ENCODE measurements around the gene XPR1.

Gene XPR1

GRCh38 chr1:180606155-180606554 lies 25.7 kb upstream of the XPR1 start:
- peaks cover 4% of the 10 kb centered on the region for H3K4me1 Mint-ChIP-seq
- H3K27ac Mint-ChIP-seq = no peak overlapping the region
- H3K36me3 Mint-ChIP-seq = no peaks in the 10 kb centered on the region
- peaks cover 2% of the 10 kb centered on the region for H3K27me3 Mint-ChIP-seq
- H3K9me3 Mint-ChIP-seq = no peaks in the 10 kb centered on the region
- no peak overlapping the region for H3K4me3 Mint-ChIP-seq
- DNase-seq (ENCODE audit: low spot score in 2 of 2) (no peak), ATAC-seq (ENCODE audit: low read depth) (no peak)

- Mint-ChIP-seq H3K27ac (no peak overlapping the region), H3K4me1 (peaks cover 8% of the 10 kb centered on the region), H3K36me3 (no peaks in the 10 kb centered on the region), H3K27me3 (no peaks in the 10 kb centered on the region), H3K4me3 (no peak overlapping the region), H3K9me3 (no peaks in the 10 kb centered on the region)
- ATAC-seq (ENCODE audit: low read depth) = no peak
- DNase-seq (ENCODE audit: low spot score in 2 of 2) = no peak
Measured at GRCh38 chr1:180609643-180610555, 21.9 kb upstream of the XPR1 start.

DNA sequence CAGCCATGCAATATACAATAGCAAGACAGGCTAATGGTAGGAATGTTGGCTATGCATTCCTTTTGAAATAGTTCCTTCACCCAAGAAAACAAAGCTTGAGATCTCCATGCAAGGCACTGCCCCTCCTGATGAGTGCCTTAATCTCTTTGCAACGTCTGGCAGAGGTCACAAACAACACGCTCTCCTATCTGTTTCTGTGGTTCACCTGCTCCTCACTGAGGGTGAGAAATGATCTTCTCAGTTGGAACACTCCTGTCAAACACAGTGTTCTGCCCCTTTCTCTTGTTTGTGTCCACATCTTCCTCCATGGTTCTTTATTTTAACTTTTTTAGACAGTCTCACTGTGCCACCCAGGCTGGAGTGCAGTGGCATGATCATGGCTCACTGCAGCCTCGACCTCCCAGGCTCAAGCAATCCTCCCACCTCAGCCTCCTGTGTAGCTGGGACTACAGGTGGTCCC lies 21.2 kb upstream of the XPR1 start:
- H3K4me1 Mint-ChIP-seq = peaks cover 8% of the 10 kb centered on the region
- H3K4me3 Mint-ChIP-seq = no peak overlapping the region
- ATAC-seq (ENCODE audit: low read depth) (no peak), DNase-seq (ENCODE audit: low spot score in 2 of 2) (no peak)
- no peaks in the 10 kb centered on the region for H3K36me3 Mint-ChIP-seq
- no peaks in the 10 kb centered on the region for H3K9me3 Mint-ChIP-seq
- H3K27me3 Mint-ChIP-seq = no peaks in the 10 kb centered on the region
- H3K27ac Mint-ChIP-seq = no peak overlapping the region

DNA sequence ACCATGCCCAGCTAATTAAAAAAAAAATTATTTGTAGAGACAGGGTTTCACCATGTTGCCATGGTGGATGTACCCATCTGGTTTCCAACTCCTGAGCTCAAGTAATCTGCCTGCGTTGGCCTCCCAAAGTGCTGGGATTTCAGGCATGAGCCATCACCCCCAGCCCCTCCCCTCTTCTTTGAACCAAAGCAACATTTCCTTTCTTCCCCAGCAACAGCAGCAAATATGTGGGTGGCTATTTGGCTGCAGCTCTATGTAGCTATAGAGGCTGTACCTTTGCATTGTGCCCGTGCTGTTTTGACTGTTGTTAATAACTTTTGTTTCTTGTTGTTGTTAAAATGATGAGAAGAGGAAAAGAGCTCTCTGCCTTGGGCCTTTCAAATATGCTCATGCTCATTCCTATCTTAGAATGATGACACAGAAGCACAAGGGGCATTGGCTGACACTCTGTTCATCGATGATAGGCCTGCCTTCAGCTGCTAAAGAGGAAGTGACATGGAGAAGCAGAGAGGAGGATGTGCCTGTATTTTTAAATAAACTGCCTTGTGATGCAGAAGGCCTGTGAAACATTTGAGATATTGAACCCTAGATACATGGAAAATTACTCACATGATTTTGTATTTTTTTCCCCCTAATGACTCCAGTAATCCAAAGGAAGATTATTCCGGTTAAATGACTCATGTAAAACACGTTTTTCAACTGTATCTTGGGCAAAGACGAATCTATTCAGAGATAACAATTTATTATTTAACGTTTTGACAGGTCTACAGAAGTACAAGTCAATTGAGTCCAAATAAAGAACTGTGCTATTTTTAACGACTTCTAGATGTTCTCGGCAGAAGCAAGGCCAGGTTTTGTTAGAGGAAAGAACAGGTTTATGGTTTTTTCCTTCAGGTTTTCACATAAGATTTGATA lies 20.5 kb upstream of the XPR1 start:
- peak overlapping the region; percentile 28 for H3K27ac Mint-ChIP-seq
- H3K4me3 Mint-ChIP-seq = no peak overlapping the region
- peaks cover 8% of the 10 kb centered on the region for H3K4me1 Mint-ChIP-seq
- no peaks in the 10 kb centered on the region for H3K27me3 Mint-ChIP-seq
- no peak for DNase-seq (ENCODE audit: low spot score in 2 of 2)
- H3K9me3 Mint-ChIP-seq = no peaks in the 10 kb centered on the region
- ATAC-seq (ENCODE audit: low read depth) = peak; percentile 66
- H3K36me3 Mint-ChIP-seq = no peaks in the 10 kb centered on the region

GRCh38 chr1:180612632-180613031 lies 19.2 kb upstream of the XPR1 start:
- Mint-ChIP-seq H3K4me1 (peaks cover 8% of the 10 kb centered on the region), H3K9me3 (no peaks in the 10 kb centered on the region), H3K27me3 (no peaks in the 10 kb centered on the region), H3K36me3 (no peaks in the 10 kb centered on the region), H3K4me3 (no peak overlapping the region), H3K27ac (no peak overlapping the region)
- ATAC-seq (ENCODE audit: low read depth) (no peak), DNase-seq (ENCODE audit: low spot score in 2 of 2) (no peak)

DNA sequence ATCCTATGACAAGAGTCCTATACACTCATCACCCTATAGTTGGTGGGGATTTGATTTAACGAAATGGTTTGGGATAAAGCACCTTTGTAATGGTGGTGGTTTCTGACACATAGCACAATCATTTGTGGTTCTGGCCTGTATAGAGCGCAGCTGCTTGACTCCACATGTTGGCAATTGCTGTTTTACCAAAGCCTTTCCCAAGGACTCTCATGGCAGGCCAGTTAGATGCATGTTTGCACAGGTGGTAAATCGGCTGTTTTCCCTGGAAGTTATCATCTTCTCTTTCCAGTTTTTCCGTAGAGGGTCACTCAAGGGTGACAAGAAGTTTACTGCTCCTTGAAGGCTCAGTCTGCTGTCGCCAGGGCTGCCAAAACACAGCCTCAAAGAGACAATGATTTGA lies 17.1 kb upstream of the XPR1 start:
- Mint-ChIP-seq H3K27me3 (no peaks in the 10 kb centered on the region), H3K4me3 (no peak overlapping the region), H3K27ac (no peak overlapping the region), H3K36me3 (no peaks in the 10 kb centered on the region), H3K4me1 (peaks cover 7% of the 10 kb centered on the region), H3K9me3 (no peaks in the 10 kb centered on the region)
- no peak for DNase-seq (ENCODE audit: low spot score in 2 of 2)
- no peak for ATAC-seq (ENCODE audit: low read depth)

- no peaks in the 10 kb centered on the region for H3K9me3 Mint-ChIP-seq
- no peak for DNase-seq (ENCODE audit: low spot score in 2 of 2)
Measured at GRCh38 chr1:180615493-180616290, 16.1 kb upstream of the XPR1 start.

DNA sequence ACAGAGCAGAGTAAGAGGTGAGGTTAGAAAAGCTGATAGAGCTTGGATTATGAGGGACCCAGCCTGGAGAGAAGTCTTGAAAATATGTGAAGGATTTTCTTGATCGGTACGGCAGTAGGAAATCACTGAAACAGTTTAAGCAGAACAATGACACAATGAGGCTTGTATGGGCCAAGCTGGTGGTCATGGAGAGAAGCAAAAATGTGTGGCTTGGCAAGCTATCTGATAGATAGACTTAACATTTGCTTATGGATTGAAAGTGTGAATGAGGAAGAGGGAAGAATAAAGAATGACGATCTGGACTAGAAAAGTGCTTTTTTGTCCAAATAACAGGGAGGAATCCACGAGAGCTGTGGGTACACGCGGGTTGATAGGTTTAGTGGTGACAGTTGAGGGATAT lies 15.4 kb upstream of the XPR1 start:
- Mint-ChIP-seq H3K9me3 (no peaks in the 10 kb centered on the region), H3K4me1 (peaks cover under 1% of the 10 kb centered on the region), H3K4me3 (no peak overlapping the region), H3K36me3 (no peaks in the 10 kb centered on the region), H3K27ac (no peak overlapping the region), H3K27me3 (no peaks in the 10 kb centered on the region)
- ATAC-seq (ENCODE audit: low read depth) (no peak), DNase-seq (ENCODE audit: low spot score in 2 of 2) (no peak)

More at GRCh38 chr1:180615493-180616290, 16.1 kb upstream of the XPR1 start:
- no peaks in the 10 kb centered on the region for H3K27me3 Mint-ChIP-seq
- no peak overlapping the region for H3K4me3 Mint-ChIP-seq
- H3K27ac Mint-ChIP-seq = no peak overlapping the region
- H3K4me1 Mint-ChIP-seq = peaks cover 6% of the 10 kb centered on the region
- H3K36me3 Mint-ChIP-seq = no peaks in the 10 kb centered on the region
- ATAC-seq (ENCODE audit: low read depth) = no peak

DNA sequence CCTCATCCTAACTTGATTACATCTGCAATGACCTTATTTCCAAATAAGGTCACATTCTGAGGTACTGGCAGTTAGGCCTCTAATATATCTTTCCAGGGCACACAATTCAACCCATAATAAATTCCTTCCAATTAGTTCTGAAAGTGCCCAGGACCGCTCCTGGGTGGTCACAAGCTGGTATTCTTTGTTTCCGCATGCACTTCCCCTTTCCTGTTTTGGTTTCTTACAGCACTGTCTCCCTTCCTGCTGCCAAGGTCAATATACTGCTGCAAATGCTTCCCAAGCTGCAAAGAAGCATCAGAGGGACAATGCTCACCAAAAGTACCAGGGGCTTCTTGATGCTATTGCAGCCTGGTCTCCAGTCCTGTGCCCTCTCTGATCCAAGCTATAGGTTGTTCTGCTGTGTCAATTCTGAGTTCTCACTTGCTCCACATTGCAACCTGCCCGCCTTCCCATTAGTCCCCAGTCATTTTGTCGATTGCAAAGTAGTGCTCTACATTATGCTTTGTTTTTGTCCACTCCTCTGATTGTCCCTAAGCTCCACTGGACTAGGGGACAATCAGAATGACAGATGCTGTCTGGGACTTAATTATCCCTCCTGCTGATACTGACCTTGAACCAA lies 13.9 kb upstream of the XPR1 start:
- no peaks in the 10 kb centered on the region for H3K4me1 Mint-ChIP-seq
- no peak overlapping the region for H3K27ac Mint-ChIP-seq
- no peak for ATAC-seq (ENCODE audit: low read depth)
- no peak for DNase-seq (ENCODE audit: low spot score in 2 of 2)
- no peaks in the 10 kb centered on the region for H3K27me3 Mint-ChIP-seq
- no peaks in the 10 kb centered on the region for H3K9me3 Mint-ChIP-seq
- no peaks in the 10 kb centered on the region for H3K36me3 Mint-ChIP-seq
- no peak overlapping the region for H3K4me3 Mint-ChIP-seq

GRCh38 chr1:180620581-180620980 lies 11.2 kb upstream of the XPR1 start:
- no peak overlapping the region for H3K27ac Mint-ChIP-seq
- DNase-seq (ENCODE audit: low spot score in 2 of 2) (no peak), ATAC-seq (ENCODE audit: low read depth) (no peak)
- peaks cover 3% of the 10 kb centered on the region for H3K27me3 Mint-ChIP-seq
- no peaks in the 10 kb centered on the region for H3K9me3 Mint-ChIP-seq
- H3K36me3 Mint-ChIP-seq = no peaks in the 10 kb centered on the region
- H3K4me3 Mint-ChIP-seq = no peak overlapping the region
- H3K4me1 Mint-ChIP-seq = no peaks in the 10 kb centered on the region

GRCh38 chr1:180622658-180623508 lies 8.9 kb upstream of the XPR1 start:
- DNase-seq (ENCODE audit: low spot score in 2 of 2) (no peak), ATAC-seq (ENCODE audit: low read depth) (no peak)
- H3K9me3 Mint-ChIP-seq = no peaks in the 10 kb centered on the region
- H3K36me3 Mint-ChIP-seq = no peaks in the 10 kb centered on the region
- H3K4me3 Mint-ChIP-seq = no peak overlapping the region
- H3K27me3 Mint-ChIP-seq = peaks cover 10% of the 10 kb centered on the region
- H3K27ac Mint-ChIP-seq = no peak overlapping the region
- no peaks in the 10 kb centered on the region for H3K4me1 Mint-ChIP-seq

DNA sequence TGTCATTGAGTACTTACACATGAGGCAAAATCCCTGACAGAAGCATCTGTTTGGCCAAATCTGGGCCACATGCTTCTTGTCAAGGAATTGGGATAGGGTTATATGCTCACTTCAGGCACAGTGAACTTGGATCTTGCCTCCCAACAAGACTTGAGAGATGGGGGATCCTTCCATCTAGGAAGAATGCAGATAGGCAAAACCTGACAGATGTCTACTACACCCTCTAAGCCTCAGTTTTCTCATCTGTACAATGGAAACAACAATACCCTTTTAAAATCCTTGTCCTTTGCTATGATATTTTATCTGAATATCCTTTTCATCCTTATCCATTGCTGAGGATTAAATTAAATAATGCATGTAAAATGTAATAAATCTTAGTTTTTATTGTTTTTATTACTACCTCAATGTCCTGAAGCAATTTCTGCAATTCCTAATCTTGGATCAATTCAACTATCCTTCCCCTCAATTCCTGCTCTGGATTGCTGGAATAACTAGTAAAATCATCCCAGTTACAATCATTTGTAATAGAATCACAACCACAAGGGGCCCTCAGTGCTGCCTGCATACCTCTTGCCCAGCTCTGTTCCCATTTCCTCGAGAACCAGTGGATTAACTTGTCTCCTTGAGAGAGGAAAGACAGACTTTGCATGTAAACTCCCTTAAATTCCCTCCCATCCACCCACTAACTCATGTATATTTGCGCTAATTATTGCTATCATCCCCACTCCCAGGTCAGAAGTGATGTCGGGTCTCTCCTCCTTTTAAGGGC lies 8.1 kb upstream of the XPR1 start:
- no peak overlapping the region for H3K27ac Mint-ChIP-seq
- H3K4me1 Mint-ChIP-seq = no peaks in the 10 kb centered on the region
- H3K4me3 Mint-ChIP-seq = no peak overlapping the region
- no peaks in the 10 kb centered on the region for H3K9me3 Mint-ChIP-seq
- no peak for DNase-seq (ENCODE audit: low spot score in 2 of 2)
- no peak for ATAC-seq (ENCODE audit: low read depth)
- H3K36me3 Mint-ChIP-seq = no peaks in the 10 kb centered on the region
- H3K27me3 Mint-ChIP-seq = peaks cover 10% of the 10 kb centered on the region

Measured in memory B cell (primary cell).